Measurements from ENCODE around the gene UPP2. TPM values are rescaled to one million over a fixed set of nuclear protein-coding genes. Genes with fewer than 3 reads are reported as not detected.

UPP2 gene
- total and polyA plus RNA-seq, 9 of the 15 experiments (the other 6 are each of a cell fraction or from before 2014, with no cell fraction given) = not detected

DNA sequence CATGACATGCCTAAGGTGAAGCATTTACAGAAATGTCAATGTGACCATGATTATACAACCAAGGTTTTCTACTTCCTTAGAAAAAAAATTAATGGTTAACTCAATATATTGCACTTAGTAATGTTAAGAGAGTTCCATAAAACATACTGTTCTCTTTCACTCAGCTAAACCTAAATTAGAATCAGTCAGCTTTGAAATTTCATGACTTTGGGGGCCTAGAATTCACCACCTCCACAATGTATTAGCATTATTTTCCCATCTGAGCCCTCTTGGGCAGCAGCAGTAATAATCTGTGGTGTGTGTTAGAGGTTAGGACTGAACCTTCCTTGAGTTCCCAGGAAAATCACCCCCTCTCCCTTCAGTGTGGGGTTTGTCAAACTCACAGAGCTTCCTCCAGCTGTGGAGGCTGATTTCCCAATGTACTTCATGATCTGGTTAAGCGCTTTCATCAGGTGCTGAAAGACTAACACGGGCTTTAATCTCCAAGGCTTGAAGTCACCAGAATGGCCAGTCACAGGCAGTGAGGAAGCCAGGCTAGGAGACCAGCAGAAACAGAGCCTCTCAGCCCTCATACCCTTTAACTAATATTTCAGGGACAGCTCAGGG, 7.1 kb upstream of the UPP2 start:
- H3K4me1 ChIP-seq (replicated peaks in 1 of 2; ENCODE audit: control insufficient read depth in 2 of 2, insufficient read depth in 2 of 2, low read length in 2 of 2) = no peaks in the 10 kb centered on the region
- WGBS (ENCODE audit: insufficient coverage, low coverage, missing lambda C conversion rate) = 11% methylated on average over 2 of the region's 2 CpGs
- H3K9ac ChIP-seq (ENCODE audit: insufficient read depth in 1 of 2, low read depth in 2 of 2, low read length in 2 of 2) = no peak overlapping the region
- H4K20me1 ChIP-seq (replicated peaks; ENCODE audit: control insufficient read depth, insufficient read depth, low read length) = no peaks in the 10 kb centered on the region
- no peaks in the 10 kb centered on the region; the same call in 1 of the 2 replicates for H3K9me3 ChIP-seq (replicated peaks; ENCODE audit: control insufficient read depth, insufficient read depth, low read depth, low read length)
- in situ Hi-C loops (cut with MboI) = no loop called here
- intact Hi-C loops (cut with micrococcal nuclease) = no loop called here
- DNase-seq (ENCODE audit: extremely low read depth in 1 of 4, low spot score in 3 of 4) (no peak), ATAC-seq (peak; percentile 22; the same call in 2 of the 3 replicates), FAIRE-seq (no peak)
- H3K27ac ChIP-seq (ENCODE audit: extremely low read depth, low read depth, low read length) = no peak overlapping the region
- CTCF ChIA-PET (ENCODE audit: low intra/inter-chr PET ratio) = no interaction called here
- H3K36me3 ChIP-seq (ENCODE audit: control insufficient read depth, insufficient read depth, low read length) = no peaks in the 10 kb centered on the region
- no peak overlapping the region for H3K4me3 ChIP-seq
- no TSS peak for BruUV-seq (replicated peaks)
- POLR2A ChIA-PET = interaction anchor here (0.6 to 0.7 kb wide), 2 partner anchors 23 to 256 kb away, joined by 3 read pairs; no protein-coding TSS in a partner anchor
- no peak overlapping the region for H2AFZ ChIP-seq (ENCODE audit: low read depth, low read length)
- H3K79me2 ChIP-seq (ENCODE audit: control insufficient read depth, insufficient read depth, low read length) = no peaks in the 10 kb centered on the region
- H3K9me1 ChIP-seq (ENCODE audit: control insufficient read depth, insufficient read depth, low read length) = no peaks in the 10 kb centered on the region
- peaks cover 0 to 9% of the 10 kb centered on the region in 2 experiments; a peak in 3 of 5 replicates for H3K27me3 ChIP-seq (ENCODE audit: control insufficient read depth in 2 of 2, insufficient read depth in 2 of 2, low read length in 2 of 2)
- H3K4me2 ChIP-seq (ENCODE audit: insufficient read depth, low read length) = no peak overlapping the region
- TF ChIP-seq, protein P1, sequence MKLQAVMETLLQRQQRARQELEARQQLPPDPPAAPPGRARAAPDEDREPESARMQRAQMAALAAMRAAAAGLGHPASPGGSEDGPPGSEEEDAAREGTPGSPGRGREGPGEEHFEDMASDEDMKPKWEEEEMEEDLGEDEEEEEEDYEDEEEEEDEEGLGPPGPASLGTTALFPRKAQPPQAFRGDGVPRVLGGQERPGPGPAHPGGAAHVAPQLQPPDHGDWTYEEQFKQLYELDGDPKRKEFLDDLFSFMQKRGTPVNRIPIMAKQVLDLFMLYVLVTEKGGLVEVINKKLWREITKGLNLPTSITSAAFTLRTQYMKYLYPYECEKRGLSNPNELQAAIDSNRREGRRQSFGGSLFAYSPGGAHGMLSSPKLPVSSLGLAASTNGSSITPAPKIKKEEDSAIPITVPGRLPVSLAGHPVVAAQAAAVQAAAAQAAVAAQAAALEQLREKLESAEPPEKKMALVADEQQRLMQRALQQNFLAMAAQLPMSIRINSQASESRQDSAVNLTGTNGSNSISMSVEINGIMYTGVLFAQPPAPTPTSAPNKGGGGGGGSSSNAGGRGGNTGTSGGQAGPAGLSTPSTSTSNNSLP (IDR thresholded peaks at IDR 0.05; ENCODE audit: borderline replicate concordance, low read depth, low read length) = no peak
- TF ChIP-seq KLF6 (CRISPR knock-in tag; IDR thresholded peaks at IDR 0.05; ENCODE audit: borderline replicate concordance) = no peak
- no peak for TF ChIP-seq MAZ (CRISPR knock-in tag; conservative IDR thresholded peaks at IDR 0.05 in 1 of 2, IDR thresholded peaks at IDR 0.05 in 1 of 2)
- TF ChIP-seq, protein P2, sequence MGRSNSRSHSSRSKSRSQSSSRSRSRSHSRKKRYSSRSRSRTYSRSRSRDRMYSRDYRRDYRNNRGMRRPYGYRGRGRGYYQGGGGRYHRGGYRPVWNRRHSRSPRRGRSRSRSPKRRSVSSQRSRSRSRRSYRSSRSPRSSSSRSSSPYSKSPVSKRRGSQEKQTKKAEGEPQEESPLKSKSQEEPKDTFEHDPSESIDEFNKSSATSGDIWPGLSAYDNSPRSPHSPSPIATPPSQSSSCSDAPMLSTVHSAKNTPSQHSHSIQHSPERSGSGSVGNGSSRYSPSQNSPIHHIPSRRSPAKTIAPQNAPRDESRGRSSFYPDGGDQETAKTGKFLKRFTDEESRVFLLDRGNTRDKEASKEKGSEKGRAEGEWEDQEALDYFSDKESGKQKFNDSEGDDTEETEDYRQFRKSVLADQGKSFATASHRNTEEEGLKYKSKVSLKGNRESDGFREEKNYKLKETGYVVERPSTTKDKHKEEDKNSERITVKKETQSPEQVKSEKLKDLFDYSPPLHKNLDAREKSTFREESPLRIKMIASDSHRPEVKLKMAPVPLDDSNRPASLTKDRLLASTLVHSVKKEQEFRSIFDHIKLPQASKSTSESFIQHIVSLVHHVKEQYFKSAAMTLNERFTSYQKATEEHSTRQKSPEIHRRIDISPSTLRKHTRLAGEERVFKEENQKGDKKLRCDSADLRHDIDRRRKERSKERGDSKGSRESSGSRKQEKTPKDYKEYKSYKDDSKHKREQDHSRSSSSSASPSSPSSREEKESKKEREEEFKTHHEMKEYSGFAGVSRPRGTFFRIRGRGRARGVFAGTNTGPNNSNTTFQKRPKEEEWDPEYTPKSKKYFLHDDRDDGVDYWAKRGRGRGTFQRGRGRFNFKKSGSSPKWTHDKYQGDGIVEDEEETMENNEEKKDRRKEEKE (IDR thresholded peaks at IDR 0.05; ENCODE audit: borderline replicate concordance in 1 of 2, control insufficient read depth in 1 of 2, low read depth in 2 of 2, low read length in 1 of 2) = no peak
- no peak for TF ChIP-seq NFIX (CRISPR knock-in tag; IDR thresholded peaks at IDR 0.05; ENCODE audit: low read depth)
- TF ChIP-seq, protein P3, sequence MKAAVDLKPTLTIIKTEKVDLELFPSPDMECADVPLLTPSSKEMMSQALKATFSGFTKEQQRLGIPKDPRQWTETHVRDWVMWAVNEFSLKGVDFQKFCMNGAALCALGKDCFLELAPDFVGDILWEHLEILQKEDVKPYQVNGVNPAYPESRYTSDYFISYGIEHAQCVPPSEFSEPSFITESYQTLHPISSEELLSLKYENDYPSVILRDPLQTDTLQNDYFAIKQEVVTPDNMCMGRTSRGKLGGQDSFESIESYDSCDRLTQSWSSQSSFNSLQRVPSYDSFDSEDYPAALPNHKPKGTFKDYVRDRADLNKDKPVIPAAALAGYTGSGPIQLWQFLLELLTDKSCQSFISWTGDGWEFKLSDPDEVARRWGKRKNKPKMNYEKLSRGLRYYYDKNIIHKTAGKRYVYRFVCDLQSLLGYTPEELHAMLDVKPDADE (conservative IDR thresholded peaks at IDR 0.05; ENCODE audit: control insufficient read depth, low read depth, low read length) = no peak
- TF ChIP-seq, protein P4, sequence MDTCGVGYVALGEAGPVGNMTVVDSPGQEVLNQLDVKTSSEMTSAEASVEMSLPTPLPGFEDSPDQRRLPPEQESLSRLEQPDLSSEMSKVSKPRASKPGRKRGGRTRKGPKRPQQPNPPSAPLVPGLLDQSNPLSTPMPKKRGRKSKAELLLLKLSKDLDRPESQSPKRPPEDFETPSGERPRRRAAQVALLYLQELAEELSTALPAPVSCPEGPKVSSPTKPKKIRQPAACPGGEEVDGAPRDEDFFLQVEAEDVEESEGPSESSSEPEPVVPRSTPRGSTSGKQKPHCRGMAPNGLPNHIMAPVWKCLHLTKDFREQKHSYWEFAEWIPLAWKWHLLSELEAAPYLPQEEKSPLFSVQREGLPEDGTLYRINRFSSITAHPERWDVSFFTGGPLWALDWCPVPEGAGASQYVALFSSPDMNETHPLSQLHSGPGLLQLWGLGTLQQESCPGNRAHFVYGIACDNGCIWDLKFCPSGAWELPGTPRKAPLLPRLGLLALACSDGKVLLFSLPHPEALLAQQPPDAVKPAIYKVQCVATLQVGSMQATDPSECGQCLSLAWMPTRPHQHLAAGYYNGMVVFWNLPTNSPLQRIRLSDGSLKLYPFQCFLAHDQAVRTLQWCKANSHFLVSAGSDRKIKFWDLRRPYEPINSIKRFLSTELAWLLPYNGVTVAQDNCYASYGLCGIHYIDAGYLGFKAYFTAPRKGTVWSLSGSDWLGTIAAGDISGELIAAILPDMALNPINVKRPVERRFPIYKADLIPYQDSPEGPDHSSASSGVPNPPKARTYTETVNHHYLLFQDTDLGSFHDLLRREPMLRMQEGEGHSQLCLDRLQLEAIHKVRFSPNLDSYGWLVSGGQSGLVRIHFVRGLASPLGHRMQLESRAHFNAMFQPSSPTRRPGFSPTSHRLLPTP (IDR thresholded peaks at IDR 0.05; ENCODE audit: borderline replicate concordance, extremely low read depth, insufficient read length) = no peak
- no peak for TF ChIP-seq KDM4B (IDR thresholded peaks at IDR 0.05; ENCODE audit: borderline replicate concordance in 2 of 2, low read depth in 1 of 2)

Data from K562 (cell line).